Stimulated activated CD4-positive, alpha-beta T cell treated with anti-CD3 and anti-CD28 coated beads, Interleukin-1b, Interleukin-23, amount 100 ng/mL, for 24 hours (primary cell): ENCODE data around the gene MASP1.
"Not testable (repeated sequence)": the region's sequence is repeated elsewhere in the genome, so short reads cannot be mapped to it uniquely, and the experiment has no call there.

Source experiments
- DNase-seq, 4 experiments: peaks; one replicate each; pipeline ENCODE4 v3.0.0-alpha.2; 2020; ENCODE audit warnings: low read depth in 4 of 4, low spot score in 1 of 4

MASP1 gene

DNA sequence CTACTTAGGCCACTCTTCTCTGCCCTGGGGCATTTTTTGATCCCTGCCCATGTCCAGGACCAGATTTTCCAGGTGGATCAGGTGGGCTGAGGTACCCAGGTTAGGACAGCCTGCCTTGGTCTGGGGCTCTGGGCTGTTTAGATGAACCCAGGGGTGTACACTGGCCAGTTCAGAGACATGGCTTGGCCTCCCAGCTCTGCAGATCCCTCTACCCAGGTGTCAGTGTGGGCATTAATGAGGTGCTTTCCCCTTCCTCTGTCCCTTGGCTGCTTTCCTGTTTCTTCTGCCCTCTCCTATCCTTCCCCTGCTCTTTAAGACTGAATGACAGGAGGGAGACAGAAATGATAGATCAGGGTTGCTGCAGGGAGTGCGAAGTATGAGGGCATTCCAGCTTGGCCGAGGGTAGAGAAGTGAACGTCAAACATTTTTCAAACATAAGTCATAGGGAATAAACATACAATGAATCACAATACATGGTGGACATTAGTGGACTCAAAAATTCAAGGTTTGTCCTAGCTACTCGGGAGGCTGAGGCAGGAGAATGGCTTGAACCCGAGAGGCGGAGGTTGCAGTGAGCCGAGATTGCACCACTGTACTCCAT, 63.8 kb downstream of the MASP1 start:
- no peak for DNase-seq

DNA sequence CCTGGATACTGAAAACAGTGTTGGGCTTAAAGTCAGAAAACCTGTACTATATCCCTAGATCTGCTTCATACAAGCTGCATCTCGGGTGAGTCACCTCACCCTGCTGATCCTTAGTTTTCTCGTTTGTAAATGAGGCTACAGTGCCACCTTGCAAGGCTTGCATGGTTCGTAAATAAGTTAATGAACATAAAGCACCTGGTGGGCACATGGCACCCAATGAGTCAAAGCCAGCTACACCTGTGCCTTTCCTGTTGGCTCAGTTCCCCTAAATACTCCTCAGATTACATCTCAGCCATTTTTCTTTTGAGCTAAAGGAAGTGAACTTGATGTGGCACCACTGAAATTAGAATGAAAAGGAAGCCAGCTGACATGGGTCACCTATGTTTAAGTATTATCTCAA, 67.7 kb downstream of the MASP1 start:
- DNase-seq: no peak

DNA sequence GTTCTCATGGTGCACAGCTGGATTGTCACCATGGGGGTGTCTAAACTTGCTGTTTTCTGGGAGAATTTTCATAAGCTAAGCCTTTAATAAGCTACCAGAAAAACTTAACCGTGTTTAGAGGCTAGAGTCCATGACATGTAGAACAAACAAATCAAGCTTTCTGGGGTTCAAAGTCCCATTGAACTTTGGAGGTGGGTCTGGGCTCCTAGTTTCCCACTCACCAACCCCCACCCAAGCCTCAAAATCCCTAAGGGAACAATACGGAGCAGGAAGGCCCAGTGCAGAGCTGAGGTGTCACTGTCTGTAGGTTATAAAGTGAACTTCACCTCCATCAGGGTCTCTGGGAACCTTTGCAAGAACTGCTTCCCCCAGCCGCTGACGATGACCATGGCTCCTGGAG, 68.7 kb downstream of the MASP1 start:
- DNase-seq: no peak

DNA sequence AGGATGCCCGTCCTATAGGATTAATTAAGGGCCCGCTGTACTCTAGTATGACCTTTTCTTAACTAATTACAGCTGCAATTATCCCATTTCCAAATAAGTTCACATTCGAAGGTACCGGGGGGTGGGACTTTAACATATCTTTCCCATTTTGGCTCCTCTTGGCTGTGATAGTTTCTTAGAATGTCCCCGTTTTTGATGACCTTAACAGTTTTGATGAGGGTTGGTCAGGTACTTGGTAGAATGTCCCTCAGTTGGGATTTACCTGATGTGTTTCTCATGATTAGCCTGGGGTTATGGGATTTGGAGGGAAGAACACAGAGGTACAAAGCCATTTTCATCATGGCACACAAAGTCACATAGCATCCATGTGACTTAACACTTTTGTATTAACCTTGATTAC, 76.1 kb downstream of the MASP1 start:
- no peak for DNase-seq

DNA sequence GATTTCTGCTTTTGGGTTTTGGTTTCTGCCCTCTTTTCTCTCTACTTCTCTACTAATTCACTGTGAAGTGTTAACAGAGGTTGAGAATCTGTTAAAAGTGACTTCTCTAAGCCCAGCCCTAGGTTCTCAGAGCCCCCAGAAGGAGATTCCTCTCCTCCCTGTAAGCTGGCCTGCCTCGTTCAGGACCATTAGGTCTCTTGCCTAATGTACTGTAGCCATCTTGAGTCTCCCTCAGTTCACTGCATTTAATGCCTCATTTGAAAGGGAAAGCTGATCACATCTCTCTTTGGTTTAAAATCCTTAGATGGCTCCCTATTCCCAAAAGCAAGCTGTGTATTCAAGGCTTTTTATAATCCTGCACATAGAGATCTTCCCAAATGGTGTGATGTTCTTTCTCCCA, 77.9 kb downstream of the MASP1 start:
- DNase-seq: no peak

DNA sequence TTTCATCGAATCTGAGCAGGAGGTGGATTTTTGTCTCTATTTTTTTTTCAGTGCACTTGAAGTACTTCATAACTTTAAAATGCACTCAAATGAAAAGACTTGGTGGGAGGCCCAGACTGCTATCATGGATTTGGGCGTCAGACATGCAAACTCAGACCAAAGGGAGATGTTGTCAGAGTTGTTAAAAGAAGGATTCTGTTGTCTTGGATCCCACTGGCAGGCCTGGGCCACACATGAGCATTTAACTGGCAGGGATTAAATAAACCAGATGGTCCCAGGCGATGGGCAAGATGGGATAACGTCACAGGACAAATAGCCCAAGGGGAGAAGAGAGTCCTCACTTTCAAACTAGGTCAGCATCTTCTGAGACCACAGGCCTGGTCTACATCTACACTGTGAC, 78.8 kb downstream of the MASP1 start:
- no peak for DNase-seq

DNA sequence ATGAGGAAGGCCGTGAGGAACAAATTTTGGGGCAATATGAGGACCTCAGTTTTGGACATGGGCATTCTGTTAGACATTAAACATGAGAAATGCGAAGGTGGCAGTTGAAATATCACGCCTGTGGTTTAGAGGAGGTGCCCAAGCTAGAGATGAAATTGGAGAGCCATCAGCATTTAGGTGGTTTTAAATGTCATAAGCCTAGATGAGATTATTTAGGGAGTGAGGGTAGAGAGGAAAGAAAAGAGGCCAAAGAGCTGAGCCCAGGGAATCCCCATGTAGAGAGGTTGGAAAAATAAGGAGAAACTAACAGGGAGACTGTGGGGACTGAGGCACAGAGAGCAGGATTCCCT, 79.4 kb downstream of the MASP1 start:
- no peak for DNase-seq

DNA sequence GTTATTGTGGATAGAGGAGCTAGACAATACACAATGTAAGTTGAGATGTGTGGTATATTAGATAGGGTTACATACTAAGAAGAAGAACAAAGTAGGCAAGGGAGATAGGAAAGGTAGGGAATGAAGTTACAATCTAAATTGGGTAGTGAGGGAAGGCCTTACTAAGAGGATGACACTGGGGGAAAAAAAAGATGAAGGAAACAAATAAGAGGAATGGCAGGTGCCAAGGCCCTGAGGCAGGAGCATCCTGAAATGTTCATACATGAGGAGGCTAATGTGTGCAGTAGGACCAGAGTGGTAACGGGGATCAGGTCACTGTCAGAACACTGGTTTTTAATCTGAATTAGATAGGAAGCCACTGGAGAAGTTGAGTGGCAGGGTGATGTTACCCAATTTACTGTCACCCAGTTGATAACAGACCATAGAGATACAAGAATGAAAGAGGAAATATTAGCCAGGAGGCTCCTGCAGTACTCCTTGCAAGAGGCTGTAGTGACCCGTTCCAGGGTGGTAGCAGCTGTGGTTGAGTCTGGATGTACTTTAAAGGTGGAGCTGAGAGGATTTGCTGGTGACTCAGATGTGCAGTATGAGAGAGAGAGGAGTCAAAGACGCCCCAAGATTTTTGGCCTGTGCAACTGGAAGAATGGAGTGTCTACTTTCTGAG, 79.9 kb downstream of the MASP1 start:
- no peak for DNase-seq

DNA sequence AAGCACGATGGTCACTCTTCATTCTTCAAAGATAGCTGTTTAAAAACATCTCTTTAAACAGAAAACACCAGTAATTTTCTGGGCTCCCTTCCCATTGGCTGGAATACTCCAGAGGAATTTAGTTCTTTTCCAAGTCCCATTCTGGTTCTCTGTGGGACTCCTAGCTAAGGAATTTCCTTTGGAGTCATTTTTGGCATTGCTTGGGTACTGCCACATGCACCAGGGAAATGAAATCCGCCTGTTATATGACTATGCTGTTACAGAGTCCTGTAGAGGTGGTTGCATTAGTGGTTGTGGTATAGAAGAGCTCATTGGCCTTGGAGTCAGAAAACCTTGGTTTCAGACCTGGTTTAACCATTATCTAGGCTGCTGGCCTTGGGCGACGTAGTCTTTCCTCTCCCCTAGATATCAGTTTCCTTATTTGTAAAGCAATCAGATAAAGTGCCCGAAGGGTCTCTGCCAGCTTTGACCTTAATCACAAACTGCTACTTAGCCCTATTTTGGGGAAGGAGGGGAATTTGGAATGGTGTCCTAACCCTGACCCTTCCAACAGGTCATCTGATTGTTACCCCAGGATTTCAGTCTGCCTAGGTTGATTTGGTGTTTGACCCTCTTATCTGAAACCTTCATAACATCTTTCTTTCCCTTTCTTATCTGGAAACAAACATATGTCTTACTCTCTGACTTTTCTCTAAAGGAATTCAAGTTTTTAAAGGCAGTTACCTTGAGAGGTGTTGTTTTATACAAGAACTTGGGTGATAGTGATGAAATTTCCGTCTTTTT, 80.8 kb downstream of the MASP1 start:
- DNase-seq: no peak

DNA sequence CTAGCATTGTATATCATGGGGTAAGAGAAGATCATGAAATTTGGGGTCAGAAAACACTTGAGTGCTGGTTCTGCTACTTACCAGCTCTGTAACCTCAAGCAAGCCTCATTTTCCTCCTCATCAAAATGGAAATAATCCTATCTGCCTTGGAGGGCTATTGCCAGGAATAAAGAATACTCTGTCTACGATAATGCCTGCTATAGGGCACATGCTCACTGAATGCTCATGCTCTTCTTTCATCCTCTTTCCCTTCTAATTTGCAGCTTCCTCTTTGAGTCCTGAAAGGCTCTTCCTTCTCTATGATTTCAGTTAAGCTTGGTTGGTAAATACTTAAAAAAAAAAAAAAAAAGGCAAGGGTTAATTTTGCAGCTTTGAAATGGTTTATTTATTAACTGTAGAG, 81.4 kb downstream of the MASP1 start:
- DNase-seq: no peak

DNA sequence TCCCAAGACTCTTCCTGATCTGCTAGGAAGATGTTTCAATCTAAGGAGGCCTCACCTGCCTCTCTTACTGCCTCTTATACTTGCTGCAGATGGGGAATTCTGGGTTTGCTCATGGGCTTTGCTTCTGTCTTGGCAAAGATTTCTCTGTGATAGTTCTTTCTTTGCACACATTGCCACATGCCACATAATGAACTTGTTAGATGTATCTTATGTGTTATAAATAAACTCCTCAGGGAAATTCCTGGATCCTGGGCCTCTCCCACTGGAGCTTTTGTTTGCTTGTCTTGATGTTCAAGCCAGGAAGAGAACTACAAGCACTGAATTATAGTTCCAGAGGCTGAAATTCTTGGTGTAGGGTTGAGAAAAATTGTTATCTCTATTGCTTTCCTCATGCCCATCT, 82.0 kb downstream of the MASP1 start:
- no peak for DNase-seq

DNA sequence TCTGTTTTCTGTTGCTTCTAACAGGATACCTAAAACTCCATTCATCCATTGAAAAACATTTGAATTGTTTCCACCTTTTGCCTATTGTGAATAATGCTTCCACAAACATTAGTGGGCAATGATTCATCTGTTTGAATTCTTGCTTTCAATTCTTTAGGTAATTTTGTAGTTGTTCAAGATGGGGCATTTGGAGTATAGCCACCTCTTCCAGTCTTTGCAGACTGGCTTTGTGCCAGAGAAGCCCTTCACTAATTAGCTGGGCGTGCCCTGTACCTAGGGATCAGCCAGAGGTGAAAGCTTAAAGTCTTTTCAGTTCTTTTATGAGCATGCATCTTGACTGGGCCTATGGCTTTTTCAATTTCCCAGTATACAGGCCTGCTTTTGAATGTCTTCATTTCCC, 83.4 kb downstream of the MASP1 start:
- no peak for DNase-seq

DNA sequence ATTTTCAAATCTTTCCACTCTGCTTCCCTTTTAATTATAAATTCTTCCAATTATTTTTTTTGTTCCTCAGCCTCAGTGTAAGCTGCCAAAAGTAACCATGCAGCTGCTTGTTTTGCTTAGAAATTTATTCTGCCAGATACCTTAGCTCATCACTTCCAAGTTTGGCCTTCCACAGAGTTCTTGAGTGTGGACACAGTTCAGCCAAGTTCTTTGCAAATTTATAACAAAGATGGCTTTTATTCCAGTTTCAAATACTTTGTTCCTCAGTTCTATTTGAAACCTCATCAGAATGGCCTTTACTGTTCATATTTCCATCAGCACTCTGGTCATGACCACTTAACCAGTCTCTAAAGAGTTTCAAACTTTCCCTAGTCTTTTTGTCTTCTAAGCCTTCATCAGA, 83.9 kb downstream of the MASP1 start:
- no peak for DNase-seq

DNA sequence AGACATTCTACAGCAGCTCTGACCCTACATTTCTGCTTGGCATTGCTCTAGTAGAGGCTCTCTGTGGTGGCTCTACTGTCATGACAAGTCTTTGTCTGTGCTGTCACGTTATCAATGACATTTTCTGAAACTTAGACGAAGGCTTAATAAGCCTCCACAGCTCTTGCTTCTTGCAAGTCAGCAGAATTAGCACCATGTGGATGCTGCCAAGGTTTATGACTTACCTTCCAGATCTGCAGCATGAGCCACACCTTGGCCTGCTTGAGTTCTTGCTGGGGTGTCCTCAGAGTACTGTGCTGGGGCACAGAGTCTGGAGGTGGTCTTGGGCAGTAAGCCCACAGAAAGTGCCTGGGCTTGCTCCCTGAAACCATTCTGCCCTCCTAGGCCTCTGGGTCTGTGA, 84.5 kb downstream of the MASP1 start:
- no peak for DNase-seq

DNA sequence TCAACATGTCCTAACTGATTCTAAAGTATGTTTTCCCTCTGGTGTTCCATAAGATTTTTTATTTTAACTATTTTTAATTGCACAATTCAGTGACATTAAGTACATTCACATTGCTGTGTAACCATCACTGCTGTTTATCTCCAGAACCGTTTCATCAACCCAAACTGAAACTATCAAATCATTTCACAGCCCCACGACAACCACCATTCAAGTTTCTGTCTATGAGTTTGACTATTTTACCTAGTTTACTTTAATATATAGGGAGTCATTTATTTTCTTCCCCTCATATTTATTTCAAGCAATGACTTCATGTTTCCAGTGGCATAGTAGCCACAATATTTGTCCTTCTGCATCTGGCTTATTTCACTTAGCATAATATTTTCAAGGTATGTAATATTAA, 85.9 kb downstream of the MASP1 start:
- no peak for DNase-seq

DNA sequence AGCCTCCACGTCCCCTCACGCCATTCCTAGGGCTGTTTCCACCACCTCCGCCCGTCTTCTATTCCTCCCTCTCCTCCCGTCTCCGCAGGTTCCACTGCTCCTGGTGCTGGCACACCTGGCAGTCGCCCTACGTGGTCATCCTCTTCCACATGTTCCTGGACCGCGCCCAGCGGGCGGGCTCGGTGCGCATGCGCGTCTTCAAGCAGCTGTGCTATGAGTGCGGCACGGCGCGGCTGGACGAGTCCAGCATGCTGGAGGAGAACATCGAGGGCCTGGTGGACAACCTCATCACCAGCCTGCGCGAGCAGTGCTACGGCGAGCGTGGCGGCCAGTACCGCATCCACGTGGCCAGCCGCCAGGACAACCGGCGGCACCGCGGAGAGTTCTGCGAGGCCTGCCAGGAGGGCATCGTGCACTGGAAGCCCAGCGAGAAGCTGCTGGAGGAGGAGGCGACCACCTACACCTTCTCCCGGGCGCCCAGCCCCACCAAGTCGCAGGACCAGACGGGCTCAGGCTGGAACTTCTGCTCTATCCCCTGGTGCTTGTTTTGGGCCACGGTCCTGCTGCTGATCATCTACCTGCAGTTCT, 92.0 kb downstream of the MASP1 start:
- not testable (repeated sequence) for DNase-seq

DNA sequence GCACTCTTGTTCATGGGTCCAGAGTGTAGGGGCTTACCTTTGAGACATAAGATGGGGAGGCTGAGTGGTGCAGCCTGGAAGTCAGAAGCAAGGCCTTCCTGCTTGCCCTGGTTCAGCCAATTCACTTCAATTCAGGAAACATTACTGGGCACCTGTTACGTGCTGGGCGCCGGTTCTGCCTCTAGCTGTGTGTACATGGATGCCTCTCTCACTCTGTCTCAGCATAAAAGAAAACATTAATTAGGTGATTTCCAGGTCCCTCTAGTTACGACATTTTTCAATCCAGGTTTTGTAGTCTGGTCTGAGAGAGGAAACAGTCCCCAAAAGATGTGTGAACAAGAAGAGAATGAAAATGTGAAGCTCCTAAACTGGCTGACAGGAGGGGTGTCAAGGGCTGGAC, 93.0 kb downstream of the MASP1 start:
- DNase-seq: no peak

DNA sequence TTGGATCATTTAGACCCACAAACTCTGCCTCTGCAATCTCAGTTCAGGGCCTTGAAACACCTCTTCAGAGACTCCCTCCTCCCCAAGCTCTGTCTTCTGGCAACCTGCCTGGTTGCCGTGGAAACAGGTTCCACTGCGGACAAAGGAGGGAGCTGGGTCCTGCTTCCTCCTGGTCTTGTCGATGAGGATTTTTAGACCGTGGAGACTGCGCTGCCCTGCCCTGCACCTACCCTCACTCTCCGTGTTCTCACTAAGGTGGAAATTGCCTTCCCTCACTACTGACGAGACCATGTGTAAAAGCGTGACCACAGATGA, 94.2 kb downstream of the MASP1 start, which contains the start of gene RTP1:
RTP1 (plus strand) TSS at position 152 of the 315 bp plus-strand sequence; CDS start at position 182, 30 bp downstream.
- no peak for DNase-seq

DNA sequence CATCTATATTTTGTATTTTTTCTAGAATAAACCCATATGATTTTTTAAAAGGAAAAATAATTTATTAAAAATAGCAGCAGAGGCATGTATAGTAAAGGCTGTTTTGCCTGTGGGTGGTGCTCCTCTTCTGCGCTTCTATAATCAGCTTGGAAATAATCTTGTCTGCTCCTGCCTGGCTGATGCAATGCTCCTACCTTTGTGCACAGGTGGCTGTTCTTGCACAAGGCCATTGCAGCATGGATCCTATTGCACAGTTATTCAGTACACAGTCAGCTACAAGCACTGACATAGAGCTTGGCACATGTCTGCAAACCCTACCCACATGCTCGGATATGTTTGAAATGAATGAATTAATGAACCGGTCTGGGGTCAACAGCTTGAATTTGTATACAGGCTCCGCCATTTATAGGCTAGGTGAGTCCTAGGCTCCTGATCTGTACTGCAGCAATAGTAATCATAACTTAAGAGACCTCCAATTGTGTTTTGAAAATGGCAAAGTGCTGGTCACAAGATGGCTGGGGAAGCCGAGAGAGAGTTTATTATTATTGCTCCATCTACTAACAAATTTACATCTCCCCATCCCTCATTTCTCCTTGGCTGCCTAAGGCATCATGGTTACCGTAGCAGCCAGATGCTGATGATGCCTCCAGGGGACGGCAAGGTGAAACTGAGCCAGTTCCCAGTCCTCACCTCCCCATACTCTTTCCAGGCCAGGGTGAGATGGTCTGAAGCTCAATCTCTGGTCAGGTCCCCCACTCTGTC, 94.8 kb downstream of the MASP1 start:
- DNase-seq: no peak

DNA sequence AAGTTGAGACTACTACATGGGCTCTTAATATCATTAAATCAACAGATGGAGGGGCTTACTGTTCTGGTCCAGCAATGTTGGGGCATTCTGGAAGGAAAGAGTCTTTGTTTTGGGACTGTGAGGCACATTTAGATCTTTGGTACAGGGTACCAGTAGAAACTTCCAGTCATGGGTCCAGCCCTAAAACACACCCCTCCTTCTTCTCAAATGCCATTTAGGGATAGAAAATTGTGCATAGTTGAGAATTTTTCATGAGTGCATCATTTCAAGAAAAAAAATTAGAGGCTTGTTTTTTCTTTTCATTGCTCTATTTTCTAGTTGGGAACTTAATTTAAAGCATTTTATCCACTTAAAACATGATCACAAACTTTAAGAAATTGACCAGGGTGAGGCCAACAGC, 98.4 kb downstream of the MASP1 start:
- DNase-seq: no peak

DNA sequence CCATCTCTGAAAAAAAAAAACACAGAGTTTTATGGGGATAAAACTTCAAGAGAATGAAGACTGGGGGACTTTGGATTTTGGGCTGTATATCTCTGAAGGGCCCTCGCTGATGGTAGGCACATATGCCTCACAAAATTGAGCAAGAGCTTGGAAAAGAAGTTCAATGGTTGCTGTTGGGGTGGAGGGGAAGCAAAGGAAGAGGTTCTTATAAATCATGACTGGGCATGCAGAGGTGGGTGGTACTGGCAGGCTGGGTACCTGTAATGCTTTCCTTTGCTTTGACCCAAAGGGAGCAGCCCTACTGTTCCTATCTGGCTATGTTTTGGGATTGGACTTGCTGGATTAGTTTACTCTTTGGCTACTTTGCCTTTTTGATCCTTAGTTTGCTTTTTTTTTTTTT, 100.3 kb downstream of the MASP1 start:
- DNase-seq: no peak

DNA sequence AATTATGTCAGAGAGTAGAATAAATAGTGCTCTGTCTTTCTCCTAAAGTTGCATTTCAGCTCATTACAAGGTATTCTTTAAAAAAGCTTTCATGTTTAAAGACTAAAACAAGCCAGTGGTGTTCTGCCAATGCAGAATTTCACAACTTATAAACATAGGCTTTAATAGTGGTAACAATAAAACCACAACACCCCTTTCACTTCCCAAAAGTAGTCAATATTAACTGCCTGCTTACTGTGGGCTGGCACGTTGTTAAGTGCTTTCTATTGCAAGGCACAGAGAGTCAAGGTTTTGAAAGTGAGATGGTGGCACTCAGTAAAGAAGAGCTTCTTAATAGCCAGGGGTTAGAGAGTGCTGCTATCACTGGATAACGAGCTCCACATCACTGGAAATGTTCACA, 102.6 kb downstream of the MASP1 start:
- no peak for DNase-seq
